ENCODE data around the gene FANCC. TPM values are rescaled to one million over a fixed set of nuclear protein-coding genes. Genes with fewer than 3 reads are reported as not detected.

The FANCC gene, protein sequence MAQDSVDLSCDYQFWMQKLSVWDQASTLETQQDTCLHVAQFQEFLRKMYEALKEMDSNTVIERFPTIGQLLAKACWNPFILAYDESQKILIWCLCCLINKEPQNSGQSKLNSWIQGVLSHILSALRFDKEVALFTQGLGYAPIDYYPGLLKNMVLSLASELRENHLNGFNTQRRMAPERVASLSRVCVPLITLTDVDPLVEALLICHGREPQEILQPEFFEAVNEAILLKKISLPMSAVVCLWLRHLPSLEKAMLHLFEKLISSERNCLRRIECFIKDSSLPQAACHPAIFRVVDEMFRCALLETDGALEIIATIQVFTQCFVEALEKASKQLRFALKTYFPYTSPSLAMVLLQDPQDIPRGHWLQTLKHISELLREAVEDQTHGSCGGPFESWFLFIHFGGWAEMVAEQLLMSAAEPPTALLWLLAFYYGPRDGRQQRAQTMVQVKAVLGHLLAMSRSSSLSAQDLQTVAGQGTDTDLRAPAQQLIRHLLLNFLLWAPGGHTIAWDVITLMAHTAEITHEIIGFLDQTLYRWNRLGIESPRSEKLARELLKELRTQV
- 2.7 and 3.9 TPM in 2 replicates for total RNA-seq

DNA sequence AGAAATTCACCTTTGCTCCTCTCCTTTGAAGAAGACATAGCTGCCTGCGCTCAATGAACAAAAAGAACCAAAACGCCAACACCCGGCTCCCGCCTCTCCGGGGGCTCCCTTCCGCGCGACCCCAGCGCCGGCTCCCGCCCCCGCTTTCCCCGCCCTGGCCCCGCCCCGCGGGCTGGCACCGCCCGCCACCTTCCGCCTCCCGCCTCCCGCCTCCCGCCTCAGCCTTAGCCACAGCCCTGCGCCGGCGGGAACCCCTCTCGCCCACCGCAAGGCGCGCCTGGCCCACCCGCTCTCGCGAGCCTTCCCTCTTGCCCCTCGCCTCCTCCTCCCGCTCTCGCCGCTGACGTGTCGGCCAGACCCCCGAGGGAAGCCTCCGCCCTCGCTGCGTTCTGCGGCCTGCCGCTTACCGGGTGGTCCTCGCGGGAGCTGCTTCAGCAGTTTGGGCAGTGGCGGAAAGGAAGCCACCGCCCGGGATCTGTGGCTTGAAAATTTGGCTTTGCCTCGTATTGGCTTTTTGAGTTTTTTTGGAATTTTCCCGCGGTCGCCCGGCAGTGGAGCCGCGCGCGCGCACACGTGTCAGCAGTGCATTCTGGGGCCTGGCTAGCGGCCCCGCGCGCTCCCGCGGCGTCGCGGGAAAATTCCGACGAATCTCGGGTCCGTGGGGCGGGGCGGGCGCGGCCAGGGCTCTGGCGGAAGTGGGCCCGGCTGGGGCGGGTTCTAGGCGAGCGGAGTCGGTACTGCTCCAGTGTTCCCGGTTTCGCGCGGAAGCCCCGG, at the start of gene FANCC:
FANCC (minus strand) TSS at position 591 of the 774 bp plus-strand sequence. CDS start 68,418 bp downstream, outside the sequence.

Other genes with a start within 250 kb of the FANCC start
- 1.6 and 3.3 TPM in 2 replicates for gene PTCH1, start 199.3 kb upstream of the FANCC start, total RNA-seq

Measured in bronchial smooth muscle cell (primary cell).